OCI-M2 (cell line): ENCODE measurements around the gene SH3PXD2B.

ENCODE experiments used
- DNase-seq: peaks from one replicate; lab custom pipeline; 2025; ENCODE audit not compliant: unreplicated experiment; lab: John Stamatoyannopoulos, UW

SH3PXD2B gene

DNA sequence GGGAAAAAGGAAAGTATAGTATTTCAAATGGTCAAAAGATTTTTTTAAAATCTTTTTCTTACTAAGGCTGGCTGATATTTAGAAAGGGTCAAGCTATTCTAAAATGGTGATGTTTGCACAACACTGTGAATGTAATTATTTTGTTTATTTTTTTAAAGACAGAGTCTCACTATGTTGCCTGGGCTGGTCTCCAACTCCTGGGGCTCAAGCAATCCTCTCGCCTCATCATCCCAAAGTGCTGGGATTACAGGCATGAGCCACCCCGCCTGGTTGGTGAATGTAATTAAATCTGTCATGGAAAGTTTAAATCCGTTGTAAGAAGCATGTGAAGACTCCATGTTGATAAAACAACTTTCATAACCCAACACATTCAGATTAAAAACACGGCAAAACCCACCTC is 173.4 kb downstream of the SH3PXD2B start:
- no peak for DNase-seq

DNA sequence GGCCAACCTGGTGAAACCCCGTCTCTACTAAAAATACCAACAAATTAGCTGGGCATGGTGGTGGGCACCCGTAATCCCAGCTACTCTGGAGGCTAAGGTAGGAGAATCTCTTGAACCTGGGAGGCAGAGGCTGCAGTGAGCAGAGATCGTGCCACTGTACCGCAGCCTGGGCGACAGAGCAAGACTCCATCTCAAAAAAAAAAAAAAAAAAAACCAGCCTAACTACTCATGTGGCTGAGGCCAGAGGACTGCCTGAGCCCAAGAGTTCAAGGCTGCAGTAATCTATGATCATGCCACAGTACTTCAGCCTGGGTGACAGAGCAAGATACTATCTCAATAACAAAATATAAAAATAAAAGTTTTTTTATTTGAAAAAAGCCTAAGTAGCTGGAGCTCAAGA is 174.0 kb downstream of the SH3PXD2B start:
- DNase-seq: no peak

DNA sequence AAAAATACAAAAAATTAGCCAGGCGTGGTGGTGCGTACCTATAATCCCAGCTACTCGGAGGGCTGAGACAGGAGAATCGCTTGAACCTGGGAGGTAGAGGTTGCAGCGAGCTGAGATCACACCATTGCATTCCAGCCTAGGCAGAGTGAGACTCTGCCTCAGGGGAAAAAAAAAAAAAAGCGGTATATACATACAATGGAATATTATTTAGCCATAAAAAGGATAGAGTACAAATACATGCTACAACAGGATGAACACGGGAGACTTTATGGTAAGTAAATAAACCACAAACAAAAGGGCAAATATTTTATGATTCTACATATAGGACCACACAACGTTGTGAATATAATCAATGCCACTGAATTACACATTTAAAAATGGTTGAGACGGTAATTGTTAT is 176.0 kb downstream of the SH3PXD2B start:
- DNase-seq: no peak

DNA sequence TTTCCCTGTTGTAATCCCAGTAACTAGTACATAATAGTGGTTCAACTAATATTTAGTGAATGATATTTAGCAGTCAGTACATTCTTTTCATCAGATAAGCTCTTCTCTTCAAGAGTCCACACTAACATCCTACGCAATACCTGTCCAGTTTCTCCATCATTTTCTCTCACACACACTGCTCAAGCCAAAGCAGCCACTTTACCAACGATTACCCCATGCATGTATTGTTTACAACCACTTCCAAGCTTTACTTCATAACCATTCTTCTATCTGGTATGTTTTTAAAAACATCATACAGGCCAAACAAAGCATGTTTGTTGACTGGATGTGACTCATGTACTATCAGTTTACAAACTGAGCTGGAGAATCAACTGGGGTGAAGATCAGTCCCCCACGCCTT is 178.1 kb downstream of the SH3PXD2B start:
- no peak for DNase-seq
